ENCODE results near the gene PARD6A. TPM values are rescaled to one million over a fixed set of nuclear protein-coding genes. Genes with fewer than 3 reads are reported as not detected.
A peak's percentile ranks its signal among the peaks of the same experiment; 100 is the strongest.

The PARD6A gene
- total and polyA plus RNA-seq, 2 of the 13 experiments (the other 11 are each of a cell fraction or from before 2014, with no cell fraction given), result 3.5 to 4.3 TPM

DNA sequence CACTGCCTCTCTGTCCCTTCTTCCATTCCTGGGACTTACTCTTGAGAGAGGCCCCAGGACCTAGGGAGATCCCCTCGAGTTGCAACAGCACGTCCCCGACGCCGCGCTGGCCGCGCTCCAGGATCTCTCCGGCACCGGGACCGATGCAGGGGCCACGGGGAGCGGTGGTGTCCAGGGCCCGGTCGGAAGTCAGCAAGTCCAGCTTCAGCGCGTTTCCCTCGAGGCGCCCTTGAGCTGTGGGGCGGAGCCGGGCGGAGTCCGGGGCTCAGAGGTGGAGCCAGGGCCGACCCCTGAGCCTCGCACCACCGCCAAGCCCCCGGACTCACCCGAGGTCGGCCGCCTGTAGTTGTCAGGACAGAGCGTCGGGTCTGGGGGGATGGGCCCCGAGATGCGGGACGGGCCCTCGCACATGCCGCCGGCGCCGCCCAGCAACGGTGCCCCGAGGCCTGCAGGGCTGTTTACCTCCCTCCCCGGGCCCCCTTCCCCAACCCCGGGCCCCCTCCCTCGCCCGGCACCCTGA is 5.3 kb downstream of the PARD6A start (continued):
- TF ChIP-seq, protein P1, sequence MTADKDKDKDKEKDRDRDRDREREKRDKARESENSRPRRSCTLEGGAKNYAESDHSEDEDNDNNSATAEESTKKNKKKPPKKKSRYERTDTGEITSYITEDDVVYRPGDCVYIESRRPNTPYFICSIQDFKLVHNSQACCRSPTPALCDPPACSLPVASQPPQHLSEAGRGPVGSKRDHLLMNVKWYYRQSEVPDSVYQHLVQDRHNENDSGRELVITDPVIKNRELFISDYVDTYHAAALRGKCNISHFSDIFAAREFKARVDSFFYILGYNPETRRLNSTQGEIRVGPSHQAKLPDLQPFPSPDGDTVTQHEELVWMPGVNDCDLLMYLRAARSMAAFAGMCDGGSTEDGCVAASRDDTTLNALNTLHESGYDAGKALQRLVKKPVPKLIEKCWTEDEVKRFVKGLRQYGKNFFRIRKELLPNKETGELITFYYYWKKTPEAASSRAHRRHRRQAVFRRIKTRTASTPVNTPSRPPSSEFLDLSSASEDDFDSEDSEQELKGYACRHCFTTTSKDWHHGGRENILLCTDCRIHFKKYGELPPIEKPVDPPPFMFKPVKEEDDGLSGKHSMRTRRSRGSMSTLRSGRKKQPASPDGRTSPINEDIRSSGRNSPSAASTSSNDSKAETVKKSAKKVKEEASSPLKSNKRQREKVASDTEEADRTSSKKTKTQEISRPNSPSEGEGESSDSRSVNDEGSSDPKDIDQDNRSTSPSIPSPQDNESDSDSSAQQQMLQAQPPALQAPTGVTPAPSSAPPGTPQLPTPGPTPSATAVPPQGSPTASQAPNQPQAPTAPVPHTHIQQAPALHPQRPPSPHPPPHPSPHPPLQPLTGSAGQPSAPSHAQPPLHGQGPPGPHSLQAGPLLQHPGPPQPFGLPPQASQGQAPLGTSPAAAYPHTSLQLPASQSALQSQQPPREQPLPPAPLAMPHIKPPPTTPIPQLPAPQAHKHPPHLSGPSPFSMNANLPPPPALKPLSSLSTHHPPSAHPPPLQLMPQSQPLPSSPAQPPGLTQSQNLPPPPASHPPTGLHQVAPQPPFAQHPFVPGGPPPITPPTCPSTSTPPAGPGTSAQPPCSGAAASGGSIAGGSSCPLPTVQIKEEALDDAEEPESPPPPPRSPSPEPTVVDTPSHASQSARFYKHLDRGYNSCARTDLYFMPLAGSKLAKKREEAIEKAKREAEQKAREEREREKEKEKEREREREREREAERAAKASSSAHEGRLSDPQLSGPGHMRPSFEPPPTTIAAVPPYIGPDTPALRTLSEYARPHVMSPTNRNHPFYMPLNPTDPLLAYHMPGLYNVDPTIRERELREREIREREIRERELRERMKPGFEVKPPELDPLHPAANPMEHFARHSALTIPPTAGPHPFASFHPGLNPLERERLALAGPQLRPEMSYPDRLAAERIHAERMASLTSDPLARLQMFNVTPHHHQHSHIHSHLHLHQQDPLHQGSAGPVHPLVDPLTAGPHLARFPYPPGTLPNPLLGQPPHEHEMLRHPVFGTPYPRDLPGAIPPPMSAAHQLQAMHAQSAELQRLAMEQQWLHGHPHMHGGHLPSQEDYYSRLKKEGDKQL (CRISPR knock-in tag; IDR thresholded peaks at IDR 0.05; ENCODE audit: low read depth), result no peak
- TF ChIP-seq MXD4 (CRISPR knock-in tag; IDR thresholded peaks at IDR 0.05), result peak; percentile 51; the same call in 1 of the 2 replicates
- TF ChIP-seq, protein P2, sequence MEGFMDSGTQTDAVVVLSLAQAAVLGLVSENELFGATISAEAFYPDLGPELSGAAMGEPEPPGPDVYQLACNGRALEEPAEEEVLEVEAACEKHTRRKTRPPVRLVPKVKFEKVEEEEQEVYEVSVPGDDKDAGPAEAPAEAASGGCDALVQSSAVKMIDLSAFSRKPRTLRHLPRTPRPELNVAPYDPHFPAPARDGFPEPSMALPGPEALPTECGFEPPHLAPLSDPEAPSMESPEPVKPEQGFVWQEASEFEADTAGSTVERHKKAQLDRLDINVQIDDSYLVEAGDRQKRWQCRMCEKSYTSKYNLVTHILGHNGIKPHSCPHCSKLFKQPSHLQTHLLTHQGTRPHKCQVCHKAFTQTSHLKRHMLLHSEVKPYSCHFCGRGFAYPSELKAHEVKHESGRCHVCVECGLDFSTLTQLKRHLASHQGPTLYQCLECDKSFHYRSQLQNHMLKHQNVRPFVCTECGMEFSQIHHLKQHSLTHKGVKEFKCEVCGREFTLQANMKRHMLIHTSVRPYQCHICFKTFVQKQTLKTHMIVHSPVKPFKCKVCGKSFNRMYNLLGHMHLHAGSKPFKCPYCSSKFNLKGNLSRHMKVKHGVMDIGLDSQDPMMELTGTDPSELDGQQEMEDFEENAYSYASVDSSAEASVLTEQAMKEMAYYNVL (CRISPR knock-in tag; IDR thresholded peaks at IDR 0.05; ENCODE audit: borderline replicate concordance), result peak; percentile 63; the same call in 1 of the 2 replicates
- TF ChIP-seq ELF1 (CRISPR knock-in tag; IDR thresholded peaks at IDR 0.05), result peak; percentile 30; the same call in 1 of the 2 replicates
- TF ChIP-seq, protein P3, sequence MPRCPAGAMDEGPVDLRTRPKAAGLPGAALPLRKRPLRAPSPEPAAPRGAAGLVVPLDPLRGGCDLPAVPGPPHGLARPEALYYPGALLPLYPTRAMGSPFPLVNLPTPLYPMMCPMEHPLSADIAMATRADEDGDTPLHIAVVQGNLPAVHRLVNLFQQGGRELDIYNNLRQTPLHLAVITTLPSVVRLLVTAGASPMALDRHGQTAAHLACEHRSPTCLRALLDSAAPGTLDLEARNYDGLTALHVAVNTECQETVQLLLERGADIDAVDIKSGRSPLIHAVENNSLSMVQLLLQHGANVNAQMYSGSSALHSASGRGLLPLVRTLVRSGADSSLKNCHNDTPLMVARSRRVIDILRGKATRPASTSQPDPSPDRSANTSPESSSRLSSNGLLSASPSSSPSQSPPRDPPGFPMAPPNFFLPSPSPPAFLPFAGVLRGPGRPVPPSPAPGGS (CRISPR knock-in tag; IDR thresholded peaks at IDR 0.05), result peak; percentile 3; the same call in 1 of the 2 replicates
- TF ChIP-seq ZBTB39 (CRISPR knock-in tag; IDR thresholded peaks at IDR 0.05), result 0 out of 2 replicates have a peak, but pooled peaks have one; percentile 62
- TF ChIP-seq RXRA (CRISPR knock-in tag; IDR thresholded peaks at IDR 0.05), result no peak
- TF ChIP-seq, protein P4, sequence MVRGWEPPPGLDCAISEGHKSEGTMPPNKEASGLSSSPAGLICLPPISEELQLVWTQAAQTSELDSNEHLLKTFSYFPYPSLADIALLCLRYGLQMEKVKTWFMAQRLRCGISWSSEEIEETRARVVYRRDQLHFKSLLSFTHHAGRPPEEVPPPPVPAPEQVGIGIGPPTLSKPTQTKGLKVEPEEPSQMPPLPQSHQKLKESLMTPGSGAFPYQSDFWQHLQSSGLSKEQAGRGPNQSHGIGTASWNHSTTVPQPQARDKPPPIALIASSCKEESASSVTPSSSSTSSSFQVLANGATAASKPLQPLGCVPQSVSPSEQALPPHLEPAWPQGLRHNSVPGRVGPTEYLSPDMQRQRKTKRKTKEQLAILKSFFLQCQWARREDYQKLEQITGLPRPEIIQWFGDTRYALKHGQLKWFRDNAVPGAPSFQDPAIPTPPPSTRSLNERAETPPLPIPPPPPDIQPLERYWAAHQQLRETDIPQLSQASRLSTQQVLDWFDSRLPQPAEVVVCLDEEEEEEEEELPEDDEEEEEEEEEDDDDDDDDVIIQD (CRISPR knock-in tag; IDR thresholded peaks at IDR 0.05; ENCODE audit: low read depth), result no peak
- TF ChIP-seq ZNF256 (CRISPR knock-in tag; conservative IDR thresholded peaks at IDR 0.05), result no peak
- TF ChIP-seq, protein P5, sequence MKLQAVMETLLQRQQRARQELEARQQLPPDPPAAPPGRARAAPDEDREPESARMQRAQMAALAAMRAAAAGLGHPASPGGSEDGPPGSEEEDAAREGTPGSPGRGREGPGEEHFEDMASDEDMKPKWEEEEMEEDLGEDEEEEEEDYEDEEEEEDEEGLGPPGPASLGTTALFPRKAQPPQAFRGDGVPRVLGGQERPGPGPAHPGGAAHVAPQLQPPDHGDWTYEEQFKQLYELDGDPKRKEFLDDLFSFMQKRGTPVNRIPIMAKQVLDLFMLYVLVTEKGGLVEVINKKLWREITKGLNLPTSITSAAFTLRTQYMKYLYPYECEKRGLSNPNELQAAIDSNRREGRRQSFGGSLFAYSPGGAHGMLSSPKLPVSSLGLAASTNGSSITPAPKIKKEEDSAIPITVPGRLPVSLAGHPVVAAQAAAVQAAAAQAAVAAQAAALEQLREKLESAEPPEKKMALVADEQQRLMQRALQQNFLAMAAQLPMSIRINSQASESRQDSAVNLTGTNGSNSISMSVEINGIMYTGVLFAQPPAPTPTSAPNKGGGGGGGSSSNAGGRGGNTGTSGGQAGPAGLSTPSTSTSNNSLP (IDR thresholded peaks at IDR 0.05; ENCODE audit: low read depth, low read length), result no peak
- no peak for TF ChIP-seq MBD4 (IDR thresholded peaks at IDR 0.05; ENCODE audit: borderline replicate concordance, low read length)
- no peak; the same call in 1 of the 2 replicates for TF ChIP-seq FLYWCH1 (CRISPR knock-in tag; IDR thresholded peaks at IDR 0.05)
- no peak for TF ChIP-seq PHF5A (CRISPR knock-in tag; IDR thresholded peaks at IDR 0.05; ENCODE audit: low read depth, unreplicated experiment)
- TF ChIP-seq ZBTB20 (CRISPR knock-in tag; IDR thresholded peaks at IDR 0.05; ENCODE audit: borderline replicate concordance, low read depth), result peak; percentile 68
- no peak for TF ChIP-seq HCFC1 (IDR thresholded peaks at IDR 0.05; ENCODE audit: low read depth, low read length)

Data from HepG2 (cell line).